CD4-positive, alpha-beta T cell (primary cell): ENCODE results near the gene DUS1L. TPM values are rescaled to one million over a fixed set of nuclear protein-coding genes. Genes with fewer than 3 reads are reported as not detected.

Source experiments
- ATAC-seq: fragments of 200-7000 bp; cut with Tn5 transposase; one replicate; pipeline ENCODE4 v1.10.0; 2022; ENCODE audit warnings: mild to moderate bottlenecking; ENCODE audit not compliant: poor library complexity
- CTCF ChIA-PET: fragments of 350-600 bp; sonication (Branson Sonifier 250); formaldehyde crosslinking; loops from one replicate; lab custom pipeline; 2021; ENCODE audit warnings: antibody characterized with exemption, inconsistent platforms; lab: Charles Lee
- POLR2A ChIA-PET: fragments of 350-600 bp; sonication (Branson Sonifier 250); formaldehyde crosslinking; loops from one replicate; lab custom pipeline; 2021; ENCODE audit warnings: antibody characterized with exemption, inconsistent platforms; lab: Charles Lee
- DNase-seq, 14 experiments: peaks; one replicate each; pipeline ENCODE4 v3.0.0-alpha.2; 2013 to 2020; ENCODE audit warnings: mixed read lengths in 2 of 14
- H3K27ac ChIP-seq, 2 donors: one replicate each; pipeline versions ENCODE4 v1.5.1 to v1.7.0; 2013; ENCODE audit warnings: low read length in 2 of 2, low read depth in 1 of 2, mild to moderate bottlenecking in 1 of 2
- H3K27me3 ChIP-seq, 2 experiments: 1 replicate in 1 of 2; 2 replicates in 1 of 2; pipeline versions ENCODE4 v1.6.1 to v1.7.0; 2013; ENCODE audit warnings: low read length in 2 of 2, control low read depth in 1 of 2, mild to moderate bottlenecking in 1 of 2, moderate library complexity in 1 of 2; ENCODE audit not compliant: insufficient read depth in 2 of 2, control insufficient read depth in 1 of 2
- H3K36me3 ChIP-seq: one replicate; pipeline ENCODE4 v1.6.1; 2013; ENCODE audit warnings: low read length, control low read depth; ENCODE audit not compliant: insufficient read depth
- H3K4me1 ChIP-seq: one replicate; pipeline ENCODE4 v1.6.1; 2013; ENCODE audit warnings: low read length, control low read depth; ENCODE audit not compliant: insufficient read depth
- H3K4me3 ChIP-seq: one replicate; pipeline ENCODE4 v1.5.1; 2013; ENCODE audit warnings: mild to moderate bottlenecking, low read length, moderate library complexity
- H3K9me3 ChIP-seq, 2 experiments: 1 replicate in 1 of 2; 2 replicates in 1 of 2; pipeline versions ENCODE4 v1.6.1 to v1.7.0; 2013; ENCODE audit warnings: low read length in 2 of 2, mild to moderate bottlenecking in 2 of 2, control low read depth in 1 of 2, moderate library complexity in 1 of 2; ENCODE audit not compliant: control insufficient read depth in 1 of 2, insufficient read depth in 1 of 2
- H3K27ac Mint-ChIP-seq: one replicate; pipeline ENCODE4 v1.8.0; 2020; ENCODE audit warnings: mixed read lengths
- H3K27me3 Mint-ChIP-seq: one replicate; pipeline ENCODE4 v1.8.0; 2021; ENCODE audit warnings: mixed read lengths
- H3K36me3 Mint-ChIP-seq: one replicate; pipeline ENCODE4 v1.8.0; 2021; ENCODE audit warnings: low read depth, mixed read lengths
- H3K4me1 Mint-ChIP-seq: one replicate; pipeline ENCODE4 v1.8.0; 2021; ENCODE audit warnings: low read depth, mixed read lengths
- H3K4me3 Mint-ChIP-seq: one replicate; pipeline ENCODE4 v1.8.0; 2020; ENCODE audit warnings: mild to moderate bottlenecking, mixed read lengths
- H3K9me3 Mint-ChIP-seq: one replicate; pipeline ENCODE4 v1.8.0; 2020; ENCODE audit warnings: mixed read lengths
- intact Hi-C, 2 experiments: fragments of 100-400 bp; cut with DNase I in 1 of 2; cut with micrococcal nuclease in 1 of 2; formaldehyde crosslinking; loops; one replicate each; pipeline versions ENCODE4 v1.15.1 to v1.9.0; 2023 to 2025; cut with DNase I, micrococcal nuclease
- total RNA-seq, 174 experiments: library from RNA in 2 of 174; stranded (reverse) in 2 of 174; gene quantifications; one replicate each; pipeline ENCODE4 v1.2.3 and lab custom pipeline; 2021 to 2026
- TF ChIP-seq, protein P1 (sequence below): fragments of 200-600 bp; IDR thresholded peaks from one replicate; pipeline ENCODE4 v1.8.0; 2022; ENCODE audit warnings: antibody characterized with exemption, mild to moderate bottlenecking

The DUS1L gene
- total RNA-seq, 2 experiments from 2014 or later: 160 to 163 TPM

GRCh38 chr17:82052638-82053059 lies 13.0 kb downstream of the DUS1L start:
- intact Hi-C loops: loop anchor here in 1 of 2 experiments (5.0 kb wide), 1 partner anchor 45 kb away; the partner anchor contains the start of gene FASN
- peaks cover 10% of the 10 kb centered on the region for H3K4me1 Mint-ChIP-seq
- DNase-seq (no peak), ATAC-seq (no peak)
- H3K27me3 Mint-ChIP-seq: no peaks in the 10 kb centered on the region
- TF ChIP-seq, protein P1, sequence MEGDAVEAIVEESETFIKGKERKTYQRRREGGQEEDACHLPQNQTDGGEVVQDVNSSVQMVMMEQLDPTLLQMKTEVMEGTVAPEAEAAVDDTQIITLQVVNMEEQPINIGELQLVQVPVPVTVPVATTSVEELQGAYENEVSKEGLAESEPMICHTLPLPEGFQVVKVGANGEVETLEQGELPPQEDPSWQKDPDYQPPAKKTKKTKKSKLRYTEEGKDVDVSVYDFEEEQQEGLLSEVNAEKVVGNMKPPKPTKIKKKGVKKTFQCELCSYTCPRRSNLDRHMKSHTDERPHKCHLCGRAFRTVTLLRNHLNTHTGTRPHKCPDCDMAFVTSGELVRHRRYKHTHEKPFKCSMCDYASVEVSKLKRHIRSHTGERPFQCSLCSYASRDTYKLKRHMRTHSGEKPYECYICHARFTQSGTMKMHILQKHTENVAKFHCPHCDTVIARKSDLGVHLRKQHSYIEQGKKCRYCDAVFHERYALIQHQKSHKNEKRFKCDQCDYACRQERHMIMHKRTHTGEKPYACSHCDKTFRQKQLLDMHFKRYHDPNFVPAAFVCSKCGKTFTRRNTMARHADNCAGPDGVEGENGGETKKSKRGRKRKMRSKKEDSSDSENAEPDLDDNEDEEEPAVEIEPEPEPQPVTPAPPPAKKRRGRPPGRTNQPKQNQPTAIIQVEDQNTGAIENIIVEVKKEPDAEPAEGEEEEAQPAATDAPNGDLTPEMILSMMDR: no peak
- H3K4me3 Mint-ChIP-seq: peak overlapping the region; percentile 80
- H3K9me3 ChIP-seq: no peaks in the 10 kb centered on the region
- H3K36me3 ChIP-seq: peaks cover 38% of the 10 kb centered on the region
- H3K9me3 Mint-ChIP-seq: no peaks in the 10 kb centered on the region
- ChIA-PET POLR2A (interaction anchor here (1.0 to 4.1 kb wide), 4 partner anchors 12 to 74 kb away, joined by 3 to 16 read pairs (median 6); partner anchors contain the start of genes DCXR and DUS1L), CTCF (interaction anchor here (1.0 to 1.1 kb wide), 2 partner anchors 15 to 22 kb away, joined by 3 to 5 read pairs; partner anchors contain the start of gene DCXR)
- H3K27ac Mint-ChIP-seq: peak overlapping the region; percentile 39
- H3K36me3 Mint-ChIP-seq: peaks cover 13% of the 10 kb centered on the region
- H3K27me3 ChIP-seq: no peaks in the 10 kb centered on the region
- H3K4me3 ChIP-seq: peak overlapping the region; percentile 75
- no peak overlapping the region for H3K27ac ChIP-seq
- H3K4me1 ChIP-seq: peaks cover 41% of the 10 kb centered on the region

GRCh38 chr17:82051776-82052637 lies 13.6 kb downstream of the DUS1L start, which contains the start of the genes GPS1 and RFNG:
GPS1 (plus strand) TSS chr17:82051898; CDS start chr17:82051932, 34 bp downstream.
RFNG (minus strand) TSS chr17:82051811; CDS start chr17:82051766, 45 bp downstream.
- H3K27ac ChIP-seq: no peak within 1 kb of the TSS
- POLR2A ChIA-PET: interaction anchor here (1.0 to 4.1 kb wide), 4 partner anchors 12 to 75 kb away, joined by 3 to 16 read pairs (median 6); partner anchors contain the start of genes DCXR and DUS1L
- peaks cover 18% of the 10 kb centered on the region for H3K36me3 Mint-ChIP-seq
- peaks cover 14% of the 10 kb centered on the region for H3K4me1 Mint-ChIP-seq
- peak; percentile 92 for ATAC-seq
- H3K36me3 ChIP-seq: peaks cover 37% of the 10 kb centered on the region
- intact Hi-C loops: loop anchor here (1.0 to 5.0 kb wide), 4 partner anchors 13 to 161 kb away; partner anchors contain the start of genes DUS1L (in 2 of the 2), ALYREF (in 1 of the 2), ANAPC11 (in 1 of the 2) and FASN (in 1 of the 2)
- H3K27ac Mint-ChIP-seq: peak within 1 kb of the TSS; percentile 71
- no peaks in the 10 kb centered on the region for H3K9me3 ChIP-seq
- H3K4me3 ChIP-seq: peak within 1 kb of the TSS; percentile 75
- H3K27me3 ChIP-seq: no peaks in the 10 kb centered on the region
- H3K9me3 Mint-ChIP-seq: no peaks in the 10 kb centered on the region
- peak within 1 kb of the TSS; percentile 86 for H3K4me3 Mint-ChIP-seq
- H3K27me3 Mint-ChIP-seq: no peaks in the 10 kb centered on the region
- H3K4me1 ChIP-seq: peaks cover 41% of the 10 kb centered on the region
- DNase-seq: peak; percentile 68 to 90 (median 80)
- TF ChIP-seq, protein P1: no peak
- CTCF ChIA-PET: interaction anchor here (1.0 to 1.1 kb wide), 2 partner anchors 14 to 22 kb away, joined by 3 to 5 read pairs; partner anchors contain the start of gene DCXR
